Endothelial cell of umbilical vein (primary cell): ENCODE results near the gene PROCA1. TPM values are rescaled to one million over a fixed set of nuclear protein-coding genes. Genes with fewer than 3 reads are reported as not detected.

Experiments used
- BruUV-seq: library from RNA; stranded (reverse); fragments of 400-500 nt; replicated peaks from 2 replicates; lab custom pipeline; 2021; lab: Mats Ljungman, UMichigan
- CTCF ChIA-PET: fragments of 300-600, 350-600 bp; sonication (Branson Sonifier 250); formaldehyde crosslinking; loops from one replicate; lab custom pipeline; 2021; ENCODE audit warnings: antibody characterized with exemption, inconsistent platforms; lab: Charles Lee
- POLR2A ChIA-PET: fragments of 300-600, 350-600 bp; sonication (Branson Sonifier 250); formaldehyde crosslinking; loops from one replicate; lab custom pipeline; 2021; ENCODE audit warnings: antibody characterized with exemption, inconsistent platforms; lab: Charles Lee
- DNase-seq: peaks from one replicate; pipeline ENCODE4 v3.0.0-alpha.2; 2011; ENCODE audit warnings: low read depth, low spot score
- FAIRE-seq: peaks from 2 replicates; lab custom pipeline; 2011; peaks lifted over from hg19 to GRCh38; lab: Jason Lieb, UNC
- H2AFZ ChIP-seq: 2 replicates; pipeline ENCODE4 v1.6.0; 2012; ENCODE audit warnings: low read depth, low read length, control low read depth, inconsistent platforms
- H3K27ac ChIP-seq: 2 replicates; pipeline ENCODE4 v1.5.1; 2011; ENCODE audit warnings: low read depth, mild to moderate bottlenecking, control low read depth, low read length, moderate library complexity; ENCODE audit not compliant: insufficient read depth
- H3K27me3 ChIP-seq, 2 experiments: 2 replicates each; pipeline versions ENCODE4 v1.6.0 to v1.6.1; 2011; ENCODE audit warnings: low read length in 2 of 2, mixed read lengths in 1 of 2; ENCODE audit not compliant: control insufficient read depth in 2 of 2, insufficient read depth in 2 of 2
- H3K36me3 ChIP-seq, 2 experiments: 2 replicates in 1 of 2; 3 replicates in 1 of 2; pipeline ENCODE4 v1.5.1; 2011; ENCODE audit warnings: low read length in 2 of 2, mild to moderate bottlenecking in 1 of 2, moderate library complexity in 1 of 2; ENCODE audit not compliant: control insufficient read depth in 2 of 2, insufficient read depth in 2 of 2; ENCODE audit errors: extremely low read depth in 1 of 2
- H3K4me1 ChIP-seq: 3 replicates; pipeline ENCODE4 v1.5.1; 2011; ENCODE audit warnings: mild to moderate bottlenecking, low read length; ENCODE audit not compliant: control insufficient read depth, insufficient read depth; ENCODE audit errors: extremely low read depth
- H3K4me2 ChIP-seq: 2 replicates; pipeline ENCODE4 v1.6.1; 2011; ENCODE audit warnings: low read length, control low read depth, mixed read lengths; ENCODE audit not compliant: insufficient read depth
- H3K4me3 ChIP-seq, 3 experiments: fragments of 200-600 bp in 1 of 3; sonication (generic), shearing (Covaris generic) in 1 of 3; replicated peaks in 1 of 3; 2 replicates each; pipeline ENCODE4 v1.5.1; 2011 to 2016; ENCODE audit warnings: control low read depth in 3 of 3, low read length in 3 of 3, mild to moderate bottlenecking in 2 of 3, inconsistent platforms in 1 of 3, low read depth in 1 of 3, moderate library complexity in 1 of 3; ENCODE audit not compliant: insufficient read depth in 1 of 3
- H3K79me2 ChIP-seq: 2 replicates; pipeline ENCODE4 v1.6.0; 2012; ENCODE audit warnings: low read length, inconsistent platforms; ENCODE audit not compliant: control insufficient read depth, insufficient read depth
- H3K9ac ChIP-seq: replicated peaks from 2 replicates; pipeline ENCODE3; 2011; ENCODE audit warnings: low read length, control low read depth; ENCODE audit not compliant: insufficient read depth; ENCODE audit errors: extremely low read depth
- H3K9me1 ChIP-seq: replicated peaks from 3 replicates; pipeline ENCODE4 v1.6.0; 2011; ENCODE audit warnings: mild to moderate bottlenecking, low read length; ENCODE audit not compliant: control insufficient read depth, insufficient read depth; ENCODE audit errors: extremely low read depth
- H3K9me3 ChIP-seq: replicated peaks from 2 replicates; pipeline ENCODE4 v1.5.1; 2012; ENCODE audit warnings: low read length, inconsistent platforms; ENCODE audit not compliant: control insufficient read depth, insufficient read depth
- H4K20me1 ChIP-seq: replicated peaks from 2 replicates; pipeline ENCODE3; 2011; ENCODE audit warnings: mild to moderate bottlenecking, low read length; ENCODE audit not compliant: control insufficient read depth, insufficient read depth; ENCODE audit errors: extremely low read depth
- EZH2 ChIP-seq: IDR thresholded peaks from 2 replicates; pipeline ENCODE4 v1.6.1; 2012; ENCODE audit warnings: borderline replicate concordance, low read depth, mild to moderate bottlenecking, moderate library complexity, low read length, inconsistent platforms; ENCODE audit not compliant: severe bottlenecking
- FOS ChIP-seq: IDR thresholded peaks from 2 replicates; pipeline ENCODE4 v1.6.1; 2011; ENCODE audit warnings: mild to moderate bottlenecking, low read length, moderate library complexity, borderline replicate concordance; ENCODE audit not compliant: insufficient read depth
- GATA2 ChIP-seq: IDR thresholded peaks from 2 replicates; pipeline ENCODE4 v1.7.0; 2011; ENCODE audit warnings: low read depth, mild to moderate bottlenecking, moderate library complexity, mixed read lengths, low read length; ENCODE audit not compliant: insufficient read length, insufficient read depth
- JUN ChIP-seq: IDR thresholded peaks from 2 replicates; pipeline ENCODE4 v1.6.1; 2011; ENCODE audit warnings: borderline replicate concordance, low read depth; ENCODE audit not compliant: insufficient read length, insufficient read depth
- MYC ChIP-seq: IDR thresholded peaks from one replicate; pipeline ENCODE4 v1.6.1; 2011; ENCODE audit warnings: mild to moderate bottlenecking, low read depth, low read length
- POLR2A ChIP-seq: IDR thresholded peaks from 2 replicates; pipeline ENCODE4 v1.6.1; 2012; ENCODE audit warnings: low read depth, mild to moderate bottlenecking, control low read depth, low read length
- POLR2AphosphoS5 ChIP-seq: IDR thresholded peaks from 2 replicates; pipeline ENCODE4 v1.6.1; 2012; ENCODE audit warnings: low read depth, mild to moderate bottlenecking, control low read depth, low read length, moderate library complexity; ENCODE audit not compliant: insufficient read depth
- dilution Hi-C: fragments of 300-500 bp; cut with MboI; formaldehyde crosslinking; loops from one replicate; pipeline ENCODE4 v1.15.0; 2019; ENCODE audit warnings: low sequenced_read_pairs; ENCODE audit not compliant: extremely low pct_ligation_motif_present
- intact Hi-C: fragments of 100-400 bp; cut with micrococcal nuclease; formaldehyde crosslinking; loops from one replicate; pipeline ENCODE4 v1.10.0; 2022
- polyA plus RNA-seq, 4 experiments: library from polyadenylated mRNA; depleted of rRNA in 3 of 4; stranded (reverse) in 3 of 4; unstranded in 1 of 4; fragments of >200 nt; gene quantifications; 2 replicates each; pipeline versions ENCODE4 v1.2.1 to v1.2.3, GENCODE V29; 2011 to 2012; ENCODE audit warnings: missing spikeins in 1 of 4
- total RNA-seq: library from RNA; stranded (reverse); gene quantifications from 2 replicates; pipeline ENCODE4 v1.2.3, GENCODE V29; 2021
- TF ChIP-seq, protein P1 (sequence below): IDR thresholded peaks from 2 replicates; pipeline ENCODE4 v1.6.1; 2011; ENCODE audit not compliant: insufficient read depth, insufficient read length
- TF ChIP-seq, protein P2 (sequence below), 2 donors: IDR thresholded peaks; 1 replicate in 1 of 2; 2 replicates in 1 of 2; pipeline ENCODE4 v1.5.1; 2011; ENCODE audit warnings: low read length in 2 of 2, mild to moderate bottlenecking in 2 of 2, moderate library complexity in 2 of 2, control low read depth in 1 of 2, inconsistent platforms in 1 of 2, low read depth in 1 of 2; ENCODE audit not compliant: insufficient read depth in 1 of 2; ENCODE audit errors: extremely low read depth in 1 of 2

Gene PROCA1
- total and polyA plus RNA-seq, 2 donors (not counting 3 experiments of a cell fraction or from before 2014, with no cell fraction given), result 2.0 to 2.1 TPM

DNA sequence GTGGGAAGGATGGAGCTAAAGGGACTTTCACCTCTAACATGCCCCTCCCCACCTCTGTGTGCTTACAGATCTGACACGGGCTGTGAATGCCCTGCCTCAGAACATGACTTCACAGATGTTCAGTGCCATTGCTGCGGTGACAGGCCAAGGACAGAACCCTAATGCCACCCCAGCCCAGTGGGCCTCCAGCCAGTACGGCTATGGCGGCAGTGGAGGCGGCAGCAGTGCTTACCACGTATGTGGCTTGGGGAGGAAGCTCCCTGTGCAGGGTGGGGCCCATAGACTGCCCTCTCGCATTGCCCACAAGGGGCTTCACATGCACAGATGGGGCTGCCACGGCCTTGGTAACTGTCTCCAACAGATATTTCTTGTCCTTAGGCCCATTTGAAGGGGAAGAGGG, 11.4 kb downstream of the PROCA1 start:
- no peak overlapping the region for H3K4me3 ChIP-seq
- no peak overlapping the region for H3K27ac ChIP-seq
- FAIRE-seq (no peak), DNase-seq (no peak)
- no peaks in the 10 kb centered on the region for H4K20me1 ChIP-seq
- BruUV-seq, result no TSS peak
- dilution Hi-C loops, result no loop called here
- H2AFZ ChIP-seq, result no peak overlapping the region
- POLR2A ChIA-PET, result no interaction called here
- no peak overlapping the region for H3K4me2 ChIP-seq
- no peaks in the 10 kb centered on the region for H3K79me2 ChIP-seq
- CTCF ChIA-PET, result no interaction called here
- TF ChIP-seq, protein P1, sequence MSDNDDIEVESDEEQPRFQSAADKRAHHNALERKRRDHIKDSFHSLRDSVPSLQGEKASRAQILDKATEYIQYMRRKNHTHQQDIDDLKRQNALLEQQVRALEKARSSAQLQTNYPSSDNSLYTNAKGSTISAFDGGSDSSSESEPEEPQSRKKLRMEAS, result no peak
- no peak for TF ChIP-seq JUN
- no peak for TF ChIP-seq GATA2
- TF ChIP-seq, protein P2, sequence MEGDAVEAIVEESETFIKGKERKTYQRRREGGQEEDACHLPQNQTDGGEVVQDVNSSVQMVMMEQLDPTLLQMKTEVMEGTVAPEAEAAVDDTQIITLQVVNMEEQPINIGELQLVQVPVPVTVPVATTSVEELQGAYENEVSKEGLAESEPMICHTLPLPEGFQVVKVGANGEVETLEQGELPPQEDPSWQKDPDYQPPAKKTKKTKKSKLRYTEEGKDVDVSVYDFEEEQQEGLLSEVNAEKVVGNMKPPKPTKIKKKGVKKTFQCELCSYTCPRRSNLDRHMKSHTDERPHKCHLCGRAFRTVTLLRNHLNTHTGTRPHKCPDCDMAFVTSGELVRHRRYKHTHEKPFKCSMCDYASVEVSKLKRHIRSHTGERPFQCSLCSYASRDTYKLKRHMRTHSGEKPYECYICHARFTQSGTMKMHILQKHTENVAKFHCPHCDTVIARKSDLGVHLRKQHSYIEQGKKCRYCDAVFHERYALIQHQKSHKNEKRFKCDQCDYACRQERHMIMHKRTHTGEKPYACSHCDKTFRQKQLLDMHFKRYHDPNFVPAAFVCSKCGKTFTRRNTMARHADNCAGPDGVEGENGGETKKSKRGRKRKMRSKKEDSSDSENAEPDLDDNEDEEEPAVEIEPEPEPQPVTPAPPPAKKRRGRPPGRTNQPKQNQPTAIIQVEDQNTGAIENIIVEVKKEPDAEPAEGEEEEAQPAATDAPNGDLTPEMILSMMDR (IDR thresholded peaks at IDR 0.05; ENCODE audit: extremely low read depth in 1 of 2, insufficient read depth in 1 of 2, low read depth in 1 of 2, low read length in 2 of 2), result no peak
- no peak for TF ChIP-seq EZH2
- TF ChIP-seq MYC, result no peak
- no peak for TF ChIP-seq POLR2A
- TF ChIP-seq POLR2AphosphoS5, result no peak
- TF ChIP-seq FOS, result no peak
- no peaks in the 10 kb centered on the region for H3K27me3 ChIP-seq
- intact Hi-C loops, result no loop called here
- no peak overlapping the region for H3K9ac ChIP-seq
- H3K4me1 ChIP-seq, result no peaks in the 10 kb centered on the region
- H3K9me1 ChIP-seq, result no peaks in the 10 kb centered on the region
- H3K9me3 ChIP-seq, result no peaks in the 10 kb centered on the region
- peaks cover 15 to 76% of the 10 kb centered on the region in 2 experiments for H3K36me3 ChIP-seq
